ENCODE measurements around the gene TRIM16.
"Not testable (repeated sequence)": the region's sequence is repeated elsewhere in the genome, so short reads cannot be mapped to it uniquely, and the experiment has no call there.

The TRIM16 gene

DNA sequence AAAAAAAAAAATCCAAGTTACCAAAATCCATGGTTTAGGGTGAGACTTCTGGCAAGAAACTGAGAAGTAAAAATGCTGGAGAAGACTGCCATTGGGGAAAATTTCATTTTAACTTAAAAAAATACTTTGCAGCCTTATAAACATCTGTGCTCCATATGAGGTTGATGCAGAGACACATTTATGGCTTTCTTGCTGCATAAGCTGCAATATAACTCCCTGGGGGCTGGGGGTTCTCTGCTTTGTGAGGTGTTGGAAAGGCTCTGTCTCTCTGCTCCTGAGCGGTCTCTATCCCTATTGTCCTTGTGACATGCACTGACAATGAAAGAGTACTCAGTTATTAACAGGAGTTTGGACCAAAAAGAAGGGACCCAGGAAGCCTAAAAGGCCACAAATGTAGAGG is 71.0 kb downstream of the TRIM16 start:
- DNase-seq = not testable (repeated sequence)

DNA sequence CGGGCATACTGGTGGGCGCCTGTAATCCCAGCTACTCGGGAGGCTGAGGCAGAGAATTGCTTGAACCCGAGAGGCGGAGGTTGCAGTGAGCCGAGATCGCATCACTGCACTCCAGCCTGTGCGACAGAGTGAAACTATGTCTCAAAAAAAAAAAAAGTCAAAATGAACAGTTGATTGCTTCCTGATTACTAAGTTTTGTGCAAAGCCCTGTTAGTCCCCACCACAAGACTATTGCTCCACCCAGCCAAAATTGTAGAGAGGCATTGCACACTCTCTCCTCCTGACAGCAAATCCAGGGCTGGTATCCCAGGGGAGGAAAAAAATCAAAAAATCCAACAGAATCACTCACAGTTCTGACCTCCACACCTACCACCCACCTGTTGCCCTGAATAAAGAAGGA is 91.2 kb downstream of the TRIM16 start:
- not testable (repeated sequence) for DNase-seq

DNA sequence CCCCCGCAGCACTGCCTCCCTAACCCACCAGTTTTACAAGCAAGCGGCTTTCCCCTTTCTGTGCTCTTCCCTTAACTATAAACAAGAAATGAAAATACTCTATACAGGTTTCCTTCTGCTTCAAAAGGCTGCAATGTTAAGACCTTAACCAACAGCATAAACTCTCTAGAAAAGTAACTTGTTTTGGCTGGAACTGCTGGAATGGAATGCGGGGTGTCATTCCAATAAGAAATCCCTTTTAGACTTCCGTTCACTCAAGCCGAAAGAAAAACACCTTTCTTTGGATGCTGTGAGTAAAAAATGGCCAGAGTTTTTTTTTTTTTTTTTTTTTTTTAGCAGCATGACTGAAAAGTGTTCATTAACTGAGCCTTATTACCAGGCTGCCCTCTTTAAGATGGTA is 92.1 kb downstream of the TRIM16 start:
- DNase-seq = not testable (repeated sequence)

DNA sequence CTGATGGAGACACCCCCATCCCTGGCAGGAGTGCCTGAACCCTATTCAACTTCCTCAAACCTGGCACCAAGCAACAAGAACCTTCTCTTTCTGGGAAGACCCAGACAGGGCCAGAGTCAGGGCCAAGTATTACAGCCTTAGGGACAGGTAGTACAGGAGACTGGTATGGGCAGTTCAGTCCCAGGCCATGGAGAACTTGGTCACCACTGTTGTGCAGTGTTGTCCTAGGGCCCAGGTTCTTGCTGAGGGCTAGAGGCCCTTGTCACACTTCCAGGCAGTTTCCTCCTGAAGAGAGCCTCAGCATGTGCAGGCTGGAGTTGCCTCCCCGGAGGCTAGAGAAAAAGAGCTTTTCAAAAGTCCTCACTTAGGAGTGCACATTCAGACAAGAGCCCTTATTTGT is 93.3 kb downstream of the TRIM16 start:
- DNase-seq = not testable (repeated sequence)

DNA sequence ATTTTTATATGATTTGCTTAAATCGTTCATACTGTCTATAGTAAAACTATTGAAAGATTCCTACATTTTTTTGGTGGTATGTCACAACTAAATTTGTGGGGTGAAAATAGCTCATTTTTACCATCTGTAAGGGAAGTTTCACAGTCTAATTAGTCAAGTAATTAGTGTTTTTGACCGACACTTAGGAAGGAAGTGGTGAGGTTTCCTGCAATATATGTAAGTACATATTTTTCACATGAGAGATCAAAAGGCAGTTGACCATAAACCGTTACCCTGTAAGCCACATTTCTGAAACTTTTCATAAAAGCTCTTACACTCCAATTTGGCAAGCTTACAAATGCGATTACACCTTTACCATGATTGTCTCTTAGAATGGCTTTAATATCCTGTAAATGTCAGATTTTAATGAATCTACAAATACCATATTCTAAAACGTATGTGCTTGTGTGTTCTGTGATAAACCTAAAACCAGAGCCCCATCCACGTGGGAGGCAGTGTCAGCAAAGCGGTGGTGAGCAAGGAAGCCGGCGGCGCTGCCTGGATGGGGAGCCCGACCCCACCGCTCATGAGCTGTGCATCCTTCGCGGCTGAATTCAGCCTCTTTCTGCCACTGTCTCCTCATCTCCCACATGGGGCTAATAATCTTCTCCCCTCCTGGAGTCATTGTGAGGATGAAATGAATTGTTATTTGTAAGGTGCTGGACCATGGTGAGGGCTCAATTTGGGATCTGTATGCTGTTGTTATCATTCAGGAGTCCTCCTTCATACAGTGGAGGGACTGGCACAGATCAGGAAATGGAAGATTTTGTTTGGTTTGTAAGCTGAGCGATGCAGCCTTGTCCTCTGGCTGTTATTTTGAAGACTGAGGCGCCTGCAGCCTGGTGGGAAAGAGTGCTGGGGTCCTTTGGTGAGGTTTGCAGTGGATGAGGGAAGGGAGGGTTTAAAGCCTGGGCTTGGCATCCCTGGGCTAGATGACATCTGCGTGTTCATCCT is 94.3 kb downstream of the TRIM16 start:
- not testable (repeated sequence) for DNase-seq

DNA sequence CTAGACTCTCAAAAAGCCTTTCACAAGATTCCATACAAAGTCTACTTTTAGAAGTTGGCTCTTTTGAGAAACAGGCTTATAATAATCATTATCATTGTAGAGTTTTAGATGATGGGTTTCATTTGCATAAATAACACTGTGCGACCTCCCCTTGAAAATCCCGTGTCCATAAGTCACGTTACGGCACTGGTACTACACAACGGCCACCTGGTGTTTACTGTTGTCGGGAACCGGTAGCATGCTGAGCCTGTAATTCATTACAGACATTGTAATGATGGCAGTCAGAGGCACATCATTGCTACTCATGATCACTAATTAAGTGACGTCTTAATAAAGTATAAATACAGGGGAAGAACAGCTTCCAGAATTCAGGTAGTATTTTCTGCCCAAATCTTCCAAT is 96.1 kb downstream of the TRIM16 start:
- DNase-seq = not testable (repeated sequence)

DNA sequence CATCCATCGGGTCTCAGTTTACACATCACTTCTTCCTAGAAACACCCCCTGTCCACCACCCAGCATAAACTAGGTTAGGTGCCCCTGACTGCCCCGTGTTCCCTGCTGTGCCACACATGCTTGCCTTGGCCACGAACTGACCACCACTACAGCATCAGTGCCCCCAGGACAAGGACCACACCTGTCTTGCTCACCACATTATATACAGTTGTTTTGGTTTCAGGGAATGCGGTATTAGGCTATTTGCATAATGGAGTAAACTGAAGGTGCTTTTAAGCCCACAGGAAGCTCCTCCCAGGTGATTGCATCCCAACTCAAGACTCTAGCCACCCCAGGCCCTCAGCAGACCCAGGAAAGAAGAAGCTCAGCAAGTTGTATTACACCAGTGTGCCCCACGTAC is 100.8 kb downstream of the TRIM16 start:
- not testable (repeated sequence) for DNase-seq

DNA sequence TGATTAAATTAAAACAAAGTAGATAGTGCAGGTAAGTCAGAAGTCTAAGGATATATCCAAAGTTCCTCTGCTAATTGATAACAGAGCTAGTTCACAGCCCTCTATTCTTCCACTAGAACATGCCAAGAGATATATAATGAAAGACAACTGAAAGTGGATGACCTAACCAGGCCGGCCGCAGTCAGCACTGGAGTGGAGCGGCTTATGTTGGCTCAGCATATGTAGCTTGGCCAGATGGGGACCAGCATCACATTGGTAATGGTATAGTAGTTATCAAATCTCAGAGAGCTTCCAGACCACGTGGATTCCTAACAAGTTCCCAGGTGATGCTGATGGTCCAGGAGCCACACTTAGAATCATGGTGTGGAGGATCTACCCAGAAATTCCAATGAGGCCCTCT is 102.6 kb downstream of the TRIM16 start:
- not testable (repeated sequence) for DNase-seq

All from AML-193 (cell line).